Measurements from ENCODE around the gene LPA. TPM values are rescaled to one million over a fixed set of nuclear protein-coding genes. Genes with fewer than 3 reads are reported as not detected.

LPA gene
- total and polyA plus RNA-seq, 2 of the 13 experiments (the other 11 are each of a cell fraction or from before 2014, with no cell fraction given), result not detected

DNA sequence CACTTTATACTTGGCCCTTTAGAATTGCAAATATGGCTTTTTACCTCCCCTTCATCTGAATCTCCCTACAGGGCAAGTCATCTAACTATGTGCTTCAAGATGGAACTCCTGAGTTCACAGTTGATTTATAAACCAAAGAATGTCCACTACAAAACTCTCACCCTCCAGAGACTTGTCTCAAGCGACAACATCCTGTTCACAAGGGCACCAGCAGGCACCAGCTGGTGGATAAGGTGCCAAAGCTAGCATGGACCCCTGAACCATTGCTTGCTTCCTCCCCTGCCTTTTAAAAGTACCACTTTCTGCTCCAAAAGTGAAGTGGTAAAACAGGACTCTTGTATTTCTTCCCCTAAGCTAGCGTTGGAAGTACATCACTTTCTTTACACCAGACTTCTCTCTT lies 154.5 kb downstream of the LPA start:
- Histone ChIP-seq H3K27me3 (ENCODE audit: control insufficient read depth in 1 of 2, insufficient read depth in 2 of 2, low read length in 2 of 2) (no peaks in the 10 kb centered on the region), H3K9me3 (ENCODE audit: low read length) (no peaks in the 10 kb centered on the region), H3K4me3 (replicated peaks in 1 of 3; ENCODE audit: insufficient read depth in 1 of 3, low read depth in 2 of 3, low read length in 3 of 3) (no peak overlapping the region), H3K4me1 (ENCODE audit: insufficient read depth, low read length) (peaks cover 30% of the 10 kb centered on the region), H3K27ac (ENCODE audit: extremely low read length, insufficient read depth, low read length) (peak overlapping the region; percentile 7), H2AFZ (ENCODE audit: low read length) (no peak overlapping the region), H3K36me3 (replicated peaks in 1 of 2; ENCODE audit: control insufficient read depth in 1 of 2, insufficient read depth in 2 of 2, low read length in 2 of 2) (no peaks in the 10 kb centered on the region), H3K79me2 (ENCODE audit: insufficient read depth, low read length) (no peaks in the 10 kb centered on the region), H3K9ac (ENCODE audit: insufficient read depth, low read depth, low read length) (no peak overlapping the region), H3K4me2 (ENCODE audit: low read depth, low read length) (no peak overlapping the region), H4K20me1 (ENCODE audit: insufficient read depth, low read length) (no peaks in the 10 kb centered on the region)
- in situ Hi-C loops (cut with HindIII; ENCODE audit: extremely low pct_ligation_motif_present, low pct_unique_long_range_greater_than_20kb), result loop anchor here (25.0 kb wide), 1 partner anchor 153 kb away; the partner anchor contains the start of gene LPA
- no TSS peak for BruUV-seq (replicated peaks)
- intact Hi-C loops (cut with micrococcal nuclease; ENCODE audit: unreplicated experiment), result no loop called here
- ChIA-PET CTCF (ENCODE audit: low intra/inter-chr PET ratio, low total read pairs) (no interaction called here), POLR2A (no interaction called here)
- ATAC-seq (no peak), FAIRE-seq (no peak), DNase-seq (ENCODE audit: low spot score) (no peak)
- 88% methylated on average over 2 of the region's 2 CpGs for WGBS (ENCODE audit: low lambda C conversion rate)
- TF ChIP-seq ZNF317 (CRISPR knock-in tag; IDR thresholded peaks at IDR 0.05) (no peak), AKAP8 (CRISPR knock-in tag; IDR thresholded peaks at IDR 0.05) (no peak), IKZF1 (IDR thresholded peaks at IDR 0.05) (no peak), HMGA1 (CRISPR knock-in tag; conservative IDR thresholded peaks at IDR 0.05) (no peak), RBAK (CRISPR knock-in tag; IDR thresholded peaks at IDR 0.05) (no peak), NBN (conservative IDR thresholded peaks at IDR 0.05) (no peak), TEAD2 (CRISPR knock-in tag; IDR thresholded peaks at IDR 0.05) (no peak), ZNF576 (CRISPR knock-in tag; IDR thresholded peaks at IDR 0.05) (no peak), ZNF333 (CRISPR knock-in tag; IDR thresholded peaks at IDR 0.05; ENCODE audit: borderline replicate concordance) (no peak), MTA3 (CRISPR knock-in tag; IDR thresholded peaks at IDR 0.05) (no peak), TOPORS (CRISPR knock-in tag; IDR thresholded peaks at IDR 0.05) (no peak), ZNF136 (CRISPR knock-in tag; IDR thresholded peaks at IDR 0.05; ENCODE audit: low read depth) (no peak), SMYD3 (CRISPR knock-in tag; IDR thresholded peaks at IDR 0.05) (no peak)
- TF ChIP-seq, protein P1, sequence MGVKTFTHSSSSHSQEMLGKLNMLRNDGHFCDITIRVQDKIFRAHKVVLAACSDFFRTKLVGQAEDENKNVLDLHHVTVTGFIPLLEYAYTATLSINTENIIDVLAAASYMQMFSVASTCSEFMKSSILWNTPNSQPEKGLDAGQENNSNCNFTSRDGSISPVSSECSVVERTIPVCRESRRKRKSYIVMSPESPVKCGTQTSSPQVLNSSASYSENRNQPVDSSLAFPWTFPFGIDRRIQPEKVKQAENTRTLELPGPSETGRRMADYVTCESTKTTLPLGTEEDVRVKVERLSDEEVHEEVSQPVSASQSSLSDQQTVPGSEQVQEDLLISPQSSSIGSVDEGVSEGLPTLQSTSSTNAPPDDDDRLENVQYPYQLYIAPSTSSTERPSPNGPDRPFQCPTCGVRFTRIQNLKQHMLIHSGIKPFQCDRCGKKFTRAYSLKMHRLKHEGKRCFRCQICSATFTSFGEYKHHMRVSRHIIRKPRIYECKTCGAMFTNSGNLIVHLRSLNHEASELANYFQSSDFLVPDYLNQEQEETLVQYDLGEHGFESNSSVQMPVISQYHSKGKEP (CRISPR knock-in tag; IDR thresholded peaks at IDR 0.05), result no peak
- TF ChIP-seq, protein P2, sequence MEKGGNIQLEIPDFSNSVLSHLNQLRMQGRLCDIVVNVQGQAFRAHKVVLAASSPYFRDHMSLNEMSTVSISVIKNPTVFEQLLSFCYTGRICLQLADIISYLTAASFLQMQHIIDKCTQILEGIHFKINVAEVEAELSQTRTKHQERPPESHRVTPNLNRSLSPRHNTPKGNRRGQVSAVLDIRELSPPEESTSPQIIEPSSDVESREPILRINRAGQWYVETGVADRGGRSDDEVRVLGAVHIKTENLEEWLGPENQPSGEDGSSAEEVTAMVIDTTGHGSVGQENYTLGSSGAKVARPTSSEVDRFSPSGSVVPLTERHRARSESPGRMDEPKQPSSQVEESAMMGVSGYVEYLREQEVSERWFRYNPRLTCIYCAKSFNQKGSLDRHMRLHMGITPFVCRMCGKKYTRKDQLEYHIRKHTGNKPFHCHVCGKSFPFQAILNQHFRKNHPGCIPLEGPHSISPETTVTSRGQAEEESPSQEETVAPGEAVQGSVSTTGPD (CRISPR knock-in tag; IDR thresholded peaks at IDR 0.05), result no peak
- TF ChIP-seq, protein P3, sequence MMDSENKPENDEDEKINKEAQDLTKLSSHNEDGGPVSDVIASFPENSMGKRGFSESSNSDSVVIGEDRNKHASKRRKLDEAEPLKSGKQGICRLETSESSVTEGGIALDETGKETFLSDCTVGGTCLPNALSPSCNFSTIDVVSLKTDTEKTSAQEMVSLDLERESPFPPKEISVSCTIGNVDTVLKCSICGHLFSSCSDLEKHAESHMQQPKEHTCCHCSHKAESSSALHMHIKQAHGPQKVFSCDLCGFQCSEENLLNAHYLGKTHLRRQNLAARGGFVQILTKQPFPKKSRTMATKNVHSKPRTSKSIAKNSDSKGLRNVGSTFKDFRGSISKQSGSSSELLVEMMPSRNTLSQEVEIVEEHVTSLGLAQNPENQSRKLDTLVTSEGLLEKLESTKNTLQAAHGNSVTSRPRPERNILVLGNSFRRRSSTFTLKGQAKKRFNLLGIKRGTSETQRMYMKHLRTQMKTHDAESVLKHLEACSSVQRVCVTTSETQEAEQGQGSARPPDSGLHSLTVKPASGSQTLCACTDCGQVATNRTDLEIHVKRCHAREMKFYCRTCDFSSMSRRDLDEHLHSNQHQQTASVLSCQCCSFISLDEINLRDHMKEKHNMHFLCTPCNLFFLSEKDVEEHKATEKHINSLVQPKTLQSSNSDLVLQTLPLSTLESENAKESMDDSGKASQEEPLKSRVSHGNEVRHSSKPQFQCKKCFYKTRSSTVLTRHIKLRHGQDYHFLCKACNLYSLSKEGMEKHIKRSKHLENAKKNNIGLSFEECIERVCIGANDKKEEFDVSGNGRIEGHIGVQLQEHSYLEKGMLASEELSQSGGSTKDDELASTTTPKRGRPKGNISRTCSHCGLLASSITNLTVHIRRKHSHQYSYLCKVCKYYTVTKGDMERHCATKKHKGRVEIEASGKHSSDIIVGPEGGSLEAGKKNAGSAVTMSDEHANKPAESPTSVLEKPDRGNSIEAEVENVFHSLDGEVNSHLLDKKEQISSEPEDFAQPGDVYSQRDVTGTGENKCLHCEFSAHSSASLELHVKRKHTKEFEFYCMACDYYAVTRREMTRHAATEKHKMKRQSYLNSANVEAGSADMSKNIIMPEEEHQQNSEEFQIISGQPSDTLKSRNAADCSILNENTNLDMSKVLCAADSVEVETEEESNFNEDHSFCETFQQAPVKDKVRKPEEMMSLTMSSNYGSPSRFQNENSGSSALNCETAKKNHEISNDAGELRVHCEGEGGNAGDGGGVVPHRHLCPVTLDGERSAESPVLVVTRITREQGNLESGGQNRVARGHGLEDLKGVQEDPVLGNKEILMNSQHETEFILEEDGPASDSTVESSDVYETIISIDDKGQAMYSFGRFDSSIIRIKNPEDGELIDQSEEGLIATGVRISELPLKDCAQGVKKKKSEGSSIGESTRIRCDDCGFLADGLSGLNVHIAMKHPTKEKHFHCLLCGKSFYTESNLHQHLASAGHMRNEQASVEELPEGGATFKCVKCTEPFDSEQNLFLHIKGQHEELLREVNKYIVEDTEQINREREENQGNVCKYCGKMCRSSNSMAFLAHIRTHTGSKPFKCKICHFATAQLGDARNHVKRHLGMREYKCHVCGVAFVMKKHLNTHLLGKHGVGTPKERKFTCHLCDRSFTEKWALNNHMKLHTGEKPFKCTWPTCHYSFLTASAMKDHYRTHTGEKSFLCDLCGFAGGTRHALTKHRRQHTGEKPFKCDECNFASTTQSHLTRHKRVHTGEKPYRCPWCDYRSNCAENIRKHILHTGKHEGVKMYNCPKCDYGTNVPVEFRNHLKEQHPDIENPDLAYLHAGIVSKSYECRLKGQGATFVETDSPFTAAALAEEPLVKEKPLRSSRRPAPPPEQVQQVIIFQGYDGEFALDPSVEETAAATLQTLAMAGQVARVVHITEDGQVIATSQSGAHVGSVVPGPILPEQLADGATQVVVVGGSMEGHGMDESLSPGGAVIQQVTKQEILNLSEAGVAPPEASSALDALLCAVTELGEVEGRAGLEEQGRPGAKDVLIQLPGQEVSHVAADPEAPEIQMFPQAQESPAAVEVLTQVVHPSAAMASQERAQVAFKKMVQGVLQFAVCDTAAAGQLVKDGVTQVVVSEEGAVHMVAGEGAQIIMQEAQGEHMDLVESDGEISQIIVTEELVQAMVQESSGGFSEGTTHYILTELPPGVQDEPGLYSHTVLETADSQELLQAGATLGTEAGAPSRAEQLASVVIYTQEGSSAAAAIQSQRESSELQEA (CRISPR knock-in tag; IDR thresholded peaks at IDR 0.05; ENCODE audit: not compliant biosample characterization), result no peak
